CD4-positive, alpha-beta T cell treated with Interleukin-12 subunit alpha and Interleukin-12 subunit beta, for 1 hour (primary cell): ENCODE data around the gene CSNK2B.
"Not testable (repeated sequence)": the region's sequence is repeated elsewhere in the genome, so short reads cannot be mapped to it uniquely, and the experiment has no call there.

Experiments used
- DNase-seq: peaks from one replicate; pipeline ENCODE4 v3.0.0-alpha.2; 2020

The CSNK2B gene

DNA sequence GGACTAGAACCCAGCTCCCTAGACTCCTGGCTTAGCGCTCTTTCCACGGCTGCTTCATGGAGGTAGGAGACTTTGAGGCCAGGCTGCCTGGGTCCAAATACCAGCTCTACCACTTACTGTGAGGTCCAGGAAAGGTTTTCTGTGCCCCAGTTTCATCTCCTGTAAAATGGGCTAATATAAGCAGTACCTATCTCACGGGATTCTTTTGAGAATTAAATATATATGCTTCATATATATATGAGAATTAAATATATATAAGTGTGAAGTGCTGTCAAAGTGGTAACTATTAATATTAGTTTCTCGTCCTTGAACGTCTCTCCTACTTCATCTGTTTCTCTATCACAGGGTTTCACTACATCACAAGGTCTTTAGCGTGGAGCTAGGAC is 25.2 kb downstream of the CSNK2B start:
- no peak for DNase-seq

DNA sequence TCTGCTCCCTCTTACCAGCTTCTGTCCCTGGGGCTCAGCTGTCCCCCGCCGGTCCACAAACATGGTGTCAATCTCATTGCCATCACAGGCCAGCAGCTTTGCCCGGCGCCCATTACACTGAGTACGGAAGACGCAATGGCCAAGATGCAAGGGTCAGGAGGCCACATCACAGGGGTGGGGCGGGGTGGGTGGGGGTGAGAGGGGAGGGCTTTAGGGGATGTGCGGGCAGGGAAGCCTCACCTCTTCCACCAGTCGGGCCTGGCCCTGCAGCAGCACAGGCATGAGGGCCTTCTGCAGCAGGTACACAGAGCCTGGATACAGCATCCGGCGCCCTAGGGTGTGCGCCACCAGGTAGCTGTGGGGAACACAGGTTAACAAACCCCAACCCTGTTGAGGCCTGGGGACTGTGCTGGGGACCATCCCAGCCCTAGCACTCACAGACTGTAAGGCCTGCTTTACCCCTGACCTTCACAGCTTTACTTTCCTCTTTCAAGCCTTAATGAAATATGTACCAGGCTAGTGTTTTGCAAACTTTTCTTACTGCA is 25.8 kb downstream of the CSNK2B start:
- no peak for DNase-seq

DNA sequence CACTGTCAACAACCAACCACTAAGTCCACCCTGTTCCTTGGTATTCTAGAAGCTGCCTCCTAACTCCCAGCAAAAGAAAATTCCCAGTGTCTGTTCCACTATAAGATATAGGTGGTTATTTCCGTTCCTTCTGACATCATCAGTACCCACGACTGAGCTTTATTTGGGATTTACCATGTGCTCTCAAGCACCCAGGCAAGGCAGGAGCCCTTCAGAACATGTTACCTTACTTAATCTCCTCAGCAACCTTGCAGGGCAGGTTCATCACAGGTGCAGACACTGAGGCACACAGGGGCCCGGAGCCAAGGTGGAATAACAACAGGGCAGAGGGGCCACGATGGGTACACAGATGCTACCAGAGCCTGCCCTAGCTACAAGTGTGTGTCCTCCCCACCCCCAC is 26.5 kb downstream of the CSNK2B start:
- no peak for DNase-seq

GRCh38 chr6:31692886-31693285 is 27.0 kb downstream of the CSNK2B start:
- no peak for DNase-seq

GRCh38 chr6:31693535-31693934 is 27.7 kb downstream of the CSNK2B start:
- DNase-seq, result no peak

- no peak for DNase-seq
Measured at GRCh38 chr6:31697555-31697954, 31.7 kb downstream of the CSNK2B start.

GRCh38 chr6:31700740-31701401 is 35.0 kb downstream of the CSNK2B start:
- no peak for DNase-seq

GRCh38 chr6:31701666-31702404 is 36.0 kb downstream of the CSNK2B start:
- DNase-seq, result no peak

DNA sequence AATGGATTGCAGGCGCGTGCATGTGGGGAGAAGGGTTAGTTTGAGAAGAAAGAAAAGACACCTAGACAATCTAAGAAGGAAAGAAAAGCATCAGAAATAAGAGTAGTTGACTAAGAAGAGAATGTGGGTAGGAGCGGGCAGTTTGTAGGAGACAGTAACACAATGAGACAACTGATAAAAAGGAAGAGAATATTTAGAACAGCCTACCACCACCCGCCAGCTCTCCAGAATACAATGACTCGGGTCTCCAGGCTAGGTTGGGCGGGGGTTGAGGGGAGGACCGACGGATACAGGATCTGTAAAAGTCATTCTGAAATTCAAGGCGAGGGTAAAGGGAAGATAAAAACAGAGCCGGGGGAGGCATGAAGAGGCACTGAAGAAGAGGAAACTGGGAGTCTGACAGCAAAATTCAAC is 36.5 kb downstream of the CSNK2B start:
- DNase-seq, result no peak

DNA sequence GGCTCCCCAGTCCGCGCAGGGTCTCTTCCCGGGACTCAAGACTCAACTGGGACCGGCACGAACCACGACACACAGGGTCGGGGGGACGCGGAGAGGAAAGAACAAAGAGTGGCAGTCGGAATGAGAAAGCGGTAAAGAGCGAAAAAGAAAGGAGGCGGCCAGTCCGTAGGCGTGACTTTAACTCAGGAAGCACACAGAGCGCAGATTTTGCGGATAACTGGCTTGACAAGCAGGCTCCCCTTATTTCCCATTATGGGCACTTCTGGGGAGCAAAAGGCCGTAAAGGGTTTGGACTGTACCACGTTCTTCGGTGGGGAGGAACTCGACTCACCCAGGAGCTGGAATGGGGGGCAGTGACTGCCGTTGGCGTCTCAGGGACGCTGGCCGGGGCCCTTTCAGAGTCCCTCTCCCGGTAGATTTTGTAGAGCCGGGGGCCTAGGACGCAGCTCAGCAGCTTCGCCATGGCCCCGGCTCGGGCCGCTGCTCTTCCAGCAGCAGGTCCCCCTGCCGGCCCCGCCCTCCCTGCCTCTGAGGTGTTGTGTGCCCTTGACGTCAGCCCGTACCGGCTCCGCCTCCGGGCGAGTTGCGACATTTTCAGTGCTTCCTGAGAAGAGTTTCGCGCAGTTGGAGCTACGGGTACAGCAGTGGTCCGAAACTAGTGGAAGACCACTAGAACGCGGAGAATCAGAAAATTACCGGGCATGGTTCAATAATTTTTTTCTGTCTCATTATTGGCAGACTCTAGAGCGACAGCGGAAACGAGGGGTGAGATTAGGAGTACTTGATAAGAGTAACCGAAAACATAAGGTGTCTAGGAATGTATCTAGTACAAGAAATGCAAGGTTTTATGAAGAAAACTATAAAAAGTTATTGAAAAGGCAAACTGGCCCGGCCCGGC is 37.2 kb downstream of the CSNK2B start, which contains the start of gene ABHD16A:
Gene ABHD16A (minus strand): TSS at position 506 of the 898 bp plus-strand sequence. CDS start 43 bp downstream, at position 463.
- DNase-seq, result peak; percentile 98

DNA sequence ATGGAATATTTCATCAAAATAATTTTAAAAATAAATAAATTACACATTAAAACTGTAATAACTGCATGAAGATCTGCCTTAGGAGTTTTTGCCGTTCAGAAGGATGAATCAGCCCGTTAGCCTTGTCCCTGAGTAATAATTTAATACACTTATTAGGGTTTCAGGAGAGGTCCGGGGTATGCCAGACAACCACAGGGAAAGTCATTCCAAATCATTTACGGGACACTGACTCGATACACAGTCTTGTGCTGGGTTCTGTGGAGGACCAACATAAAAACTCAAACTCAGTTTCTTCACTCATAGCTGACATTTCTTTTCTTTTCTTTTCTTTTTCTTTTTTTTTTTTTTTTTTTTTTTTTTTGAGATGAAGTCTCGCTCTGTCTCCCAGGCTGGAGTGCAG is 40.1 kb downstream of the CSNK2B start:
- DNase-seq, result no peak

GRCh38 chr6:31706599-31706998 is 40.7 kb downstream of the CSNK2B start, which contains the start of gene LY6G6F:
TSS of gene LY6G6F (plus strand) at chr6:31706866. CDS start at chr6:31706907, 41 bp downstream.
- DNase-seq, result no peak

GRCh38 chr6:31707701-31708100 is 41.8 kb downstream of the CSNK2B start:
- DNase-seq, result no peak

DNA sequence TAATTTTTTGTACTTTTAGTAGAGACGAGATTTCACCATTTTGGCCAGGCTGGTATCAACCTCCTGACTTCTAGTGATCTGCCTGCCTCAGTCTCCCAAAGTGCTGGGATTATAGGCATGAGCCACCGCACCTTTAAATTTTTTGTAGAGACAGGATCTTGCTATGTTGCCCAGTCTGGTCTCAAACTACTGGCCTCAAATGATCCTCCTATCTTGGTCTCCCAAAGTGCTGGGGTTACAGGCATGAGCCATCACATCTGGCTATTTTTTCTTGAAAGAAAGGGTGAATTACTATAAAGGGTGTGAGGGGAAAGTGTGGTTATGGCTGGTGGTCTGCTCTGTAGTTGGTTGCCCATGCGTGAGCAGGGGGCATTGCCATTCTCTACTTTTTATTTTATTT is 42.3 kb downstream of the CSNK2B start:
- no peak for DNase-seq

DNA sequence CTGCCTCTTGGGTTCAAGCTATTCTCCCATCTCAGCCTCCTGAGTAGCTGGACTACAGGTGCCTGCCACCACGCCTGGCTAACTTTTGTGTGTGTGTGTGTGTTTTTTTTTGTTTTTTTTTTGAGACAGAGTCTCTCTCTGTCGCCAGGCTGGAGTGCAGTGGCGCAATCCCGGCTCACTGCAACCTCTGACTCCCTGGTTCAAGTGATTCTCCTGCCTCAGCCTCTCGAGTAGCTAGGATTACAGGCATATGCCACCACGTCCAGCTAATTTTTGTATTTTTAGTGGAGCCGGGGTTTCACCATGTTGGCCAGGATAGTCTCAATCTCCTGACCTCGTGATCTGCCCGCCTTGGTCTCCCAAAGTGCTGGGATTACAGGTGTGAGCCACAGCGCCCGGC is 43.3 kb downstream of the CSNK2B start:
- not testable (repeated sequence) for DNase-seq

- DNase-seq, result no peak
Measured at GRCh38 chr6:31710523-31711219, 44.8 kb downstream of the CSNK2B start.

DNA sequence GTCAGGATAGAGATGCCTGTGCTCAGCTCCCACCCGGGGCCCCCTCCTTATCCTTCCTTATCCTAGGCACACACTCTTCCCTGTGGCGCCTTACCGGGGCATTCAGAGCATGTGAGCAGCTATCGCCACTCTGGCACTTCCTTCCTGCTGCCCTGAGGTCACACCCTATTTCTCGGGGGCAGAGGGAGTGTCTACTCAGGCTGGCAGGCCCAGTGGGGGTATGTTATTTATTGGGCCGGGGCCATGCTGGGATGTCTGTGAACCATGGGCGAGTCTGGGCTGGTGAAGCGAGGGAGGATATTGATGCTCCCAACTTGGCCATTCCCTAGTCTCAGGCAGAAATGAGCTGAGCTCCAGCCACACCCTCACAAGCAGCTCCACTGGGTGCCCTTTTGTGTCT is 45.4 kb downstream of the CSNK2B start:
- DNase-seq, result no peak

DNA sequence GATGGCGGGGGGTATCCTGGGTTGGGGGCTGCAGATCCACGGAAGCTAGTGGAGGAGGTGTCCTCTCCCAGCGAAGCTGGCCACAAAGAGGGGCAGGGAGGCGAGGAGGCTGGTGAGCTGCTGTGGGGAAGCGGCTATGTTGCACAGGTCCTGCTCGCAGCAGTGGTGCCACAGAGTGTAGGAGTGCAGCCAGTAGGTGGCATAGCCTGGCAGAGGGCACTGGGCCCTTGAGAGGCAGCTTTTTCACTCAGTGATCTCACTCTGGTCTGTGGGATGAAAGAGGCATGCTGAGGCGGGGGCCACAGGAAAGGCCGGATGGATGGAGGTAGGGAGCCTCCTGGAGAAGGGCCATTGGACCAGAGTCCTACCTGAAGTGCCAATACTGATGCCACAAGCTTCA is 46.4 kb downstream of the CSNK2B start:
- peak; percentile 31 for DNase-seq

GRCh38 chr6:31713465-31713864 is 47.6 kb downstream of the CSNK2B start:
- DNase-seq, result no peak

GRCh38 chr6:31713991-31714684 is 48.3 kb downstream of the CSNK2B start:
- DNase-seq, result no peak

GRCh38 chr6:31715022-31715958 is 49.4 kb downstream of the CSNK2B start, which contains the start of gene LY6G6D:
TSS of gene LY6G6D (plus strand) at chr6:31715348. CDS start at chr6:31715356, 8 bp downstream.
- no peak for DNase-seq
